ENCODE data around the gene PYGM. TPM values are rescaled to one million over a fixed set of nuclear protein-coding genes. Genes with fewer than 3 reads are reported as not detected.
A peak's percentile ranks its signal among the peaks of the same experiment; 100 is the strongest.

PYGM gene
- total and polyA plus RNA-seq, 2 of the 13 experiments (the other 11 are each of a cell fraction or from before 2014, with no cell fraction given): 0.11 to 0.12 TPM

- TF ChIP-seq, protein P1, sequence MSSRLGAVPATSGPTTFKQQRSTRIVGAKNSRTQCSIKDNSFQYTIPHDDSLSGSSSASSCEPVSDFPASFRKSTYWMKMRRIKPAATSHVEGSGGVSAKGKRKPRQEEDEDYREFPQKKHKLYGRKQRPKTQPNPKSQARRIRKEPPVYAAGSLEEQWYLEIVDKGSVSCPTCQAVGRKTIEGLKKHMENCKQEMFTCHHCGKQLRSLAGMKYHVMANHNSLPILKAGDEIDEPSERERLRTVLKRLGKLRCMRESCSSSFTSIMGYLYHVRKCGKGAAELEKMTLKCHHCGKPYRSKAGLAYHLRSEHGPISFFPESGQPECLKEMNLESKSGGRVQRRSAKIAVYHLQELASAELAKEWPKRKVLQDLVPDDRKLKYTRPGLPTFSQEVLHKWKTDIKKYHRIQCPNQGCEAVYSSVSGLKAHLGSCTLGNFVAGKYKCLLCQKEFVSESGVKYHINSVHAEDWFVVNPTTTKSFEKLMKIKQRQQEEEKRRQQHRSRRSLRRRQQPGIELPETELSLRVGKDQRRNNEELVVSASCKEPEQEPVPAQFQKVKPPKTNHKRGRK (CRISPR knock-in tag; IDR thresholded peaks at IDR 0.05): no peak
- TF ChIP-seq KMT2B (CRISPR knock-in tag; IDR thresholded peaks at IDR 0.05) (no peak), ZNF589 (CRISPR knock-in tag; conservative IDR thresholded peaks at IDR 0.05) (no peak), RARA (CRISPR knock-in tag; IDR thresholded peaks at IDR 0.05) (no peak), RAD21 (CRISPR knock-in tag; IDR thresholded peaks at IDR 0.05) (peak; percentile 41; the same call in 1 of the 2 replicates), NR2F1 (CRISPR knock-in tag; IDR thresholded peaks at IDR 0.05) (no peak), TAF1 (CRISPR knock-in tag; IDR thresholded peaks at IDR 0.05) (no peak), LCORL (IDR thresholded peaks at IDR 0.05) (no peak), LCORL (CRISPR knock-in tag; IDR thresholded peaks at IDR 0.05) (no peak), ZBTB7A (CRISPR knock-in tag; IDR thresholded peaks at IDR 0.05) (no peak), ELF1 (CRISPR knock-in tag; IDR thresholded peaks at IDR 0.05) (no peak), FOXC1 (CRISPR knock-in tag; IDR thresholded peaks at IDR 0.05; ENCODE audit: borderline replicate concordance) (0 out of 2 replicates have a peak, but pooled peaks have one; percentile 19), HOMEZ (CRISPR knock-in tag; IDR thresholded peaks at IDR 0.05; ENCODE audit: low read depth) (no peak), PHF5A (CRISPR knock-in tag; IDR thresholded peaks at IDR 0.05; ENCODE audit: low read depth, unreplicated experiment) (no peak), ESRRA (CRISPR knock-in tag; IDR thresholded peaks at IDR 0.05; ENCODE audit: low read depth) (no peak), TCF7L2 (IDR thresholded peaks at IDR 0.05; ENCODE audit: low read depth, low read length) (no peak), ZNF432 (CRISPR knock-in tag; IDR thresholded peaks at IDR 0.05; ENCODE audit: borderline replicate concordance) (no peak), KLF13 (CRISPR knock-in tag; IDR thresholded peaks at IDR 0.05) (no peak), ATF7-NPFF (CRISPR knock-in tag; IDR thresholded peaks at IDR 0.05; ENCODE audit: low read depth) (no peak), ZNF747 (CRISPR knock-in tag; IDR thresholded peaks at IDR 0.05; ENCODE audit: borderline replicate concordance) (no peak), NFKB2 (CRISPR knock-in tag; IDR thresholded peaks at IDR 0.05; ENCODE audit: borderline replicate concordance) (no peak), SP1 (IDR thresholded peaks at IDR 0.05) (no peak), SP1 (CRISPR knock-in tag; IDR thresholded peaks at IDR 0.05) (no peak; the same call in 1 of the 2 replicates), YEATS4 (CRISPR knock-in tag; IDR thresholded peaks at IDR 0.05; ENCODE audit: borderline replicate concordance) (no peak; the same call in 1 of the 2 replicates), ZUFSP (CRISPR knock-in tag; IDR thresholded peaks at IDR 0.05; ENCODE audit: borderline replicate concordance) (no peak), MXD3 (CRISPR knock-in tag; IDR thresholded peaks at IDR 0.05) (no peak)
Measured at GRCh38 chr11:64723117-64723906, 36.5 kb downstream of the PYGM start, which contains the start of gene NRXN2 (continued).

All from HepG2 (cell line).